Esophagus squamous epithelium (tissue), 4 donors: Measurements from ENCODE around the gene FIP1L1.

Source experiments
- POLR2A ChIP-seq, 4 donors: fragments of 450-650 bp; IDR thresholded peaks; one replicate each; pipeline ENCODE4 v1.6.1; 2017; ENCODE audit warnings: antibody characterized with exemption in 4 of 4, mild to moderate bottlenecking in 4 of 4, moderate library complexity in 3 of 4
- TF ChIP-seq, protein P1 (sequence below), 6 experiments: fragments of 450-650 bp in 4 of 6; fragments of 200-600 bp in 2 of 6; sonication (generic) in 2 of 6; IDR thresholded peaks; one replicate each; pipeline ENCODE4 v1.5.1; 2016 to 2019; ENCODE audit warnings: antibody characterized with exemption in 6 of 6, mild to moderate bottlenecking in 4 of 6, moderate library complexity in 4 of 6

DNA sequence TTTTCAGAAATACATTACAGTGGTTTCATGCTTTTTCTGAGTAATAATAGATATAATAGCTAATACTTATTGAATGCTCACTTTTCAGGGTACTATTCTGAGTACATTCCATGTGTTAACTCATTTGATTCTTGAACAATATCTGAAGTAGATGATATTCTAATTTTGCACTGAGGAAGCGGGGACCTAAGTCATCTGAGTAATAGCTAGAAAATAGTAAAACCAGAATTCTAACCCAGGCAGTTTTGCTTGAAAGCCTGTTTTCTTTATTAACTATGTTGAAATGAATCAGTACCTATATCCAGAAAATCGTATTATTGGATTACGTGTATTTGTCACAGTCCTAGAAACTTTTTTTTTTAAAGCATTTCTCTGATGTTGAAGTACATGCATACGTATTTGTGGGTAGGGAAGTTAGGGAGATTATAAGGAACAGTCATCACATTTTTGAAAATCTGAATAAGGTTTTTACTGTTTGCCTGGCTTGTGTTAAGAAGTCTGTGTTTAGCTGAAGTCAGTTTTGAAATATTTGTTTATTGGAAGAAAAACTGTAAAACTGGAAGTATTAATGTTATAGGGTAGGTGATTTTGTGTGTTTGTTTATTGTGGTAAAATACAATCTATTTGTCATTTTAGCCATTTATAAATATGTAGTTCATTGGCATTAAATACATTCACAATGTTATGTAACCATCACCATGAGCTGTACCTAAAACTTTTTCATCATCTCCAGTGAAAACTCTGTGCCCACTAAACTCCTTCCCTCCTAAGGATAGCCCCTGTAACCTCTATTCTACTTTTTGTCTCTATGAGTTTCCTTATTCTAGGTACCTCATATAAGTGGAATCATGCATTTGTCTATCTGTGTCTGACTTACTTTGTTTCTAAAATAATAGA lies 55.3 kb downstream of the FIP1L1 start:
- TF ChIP-seq, protein P1, sequence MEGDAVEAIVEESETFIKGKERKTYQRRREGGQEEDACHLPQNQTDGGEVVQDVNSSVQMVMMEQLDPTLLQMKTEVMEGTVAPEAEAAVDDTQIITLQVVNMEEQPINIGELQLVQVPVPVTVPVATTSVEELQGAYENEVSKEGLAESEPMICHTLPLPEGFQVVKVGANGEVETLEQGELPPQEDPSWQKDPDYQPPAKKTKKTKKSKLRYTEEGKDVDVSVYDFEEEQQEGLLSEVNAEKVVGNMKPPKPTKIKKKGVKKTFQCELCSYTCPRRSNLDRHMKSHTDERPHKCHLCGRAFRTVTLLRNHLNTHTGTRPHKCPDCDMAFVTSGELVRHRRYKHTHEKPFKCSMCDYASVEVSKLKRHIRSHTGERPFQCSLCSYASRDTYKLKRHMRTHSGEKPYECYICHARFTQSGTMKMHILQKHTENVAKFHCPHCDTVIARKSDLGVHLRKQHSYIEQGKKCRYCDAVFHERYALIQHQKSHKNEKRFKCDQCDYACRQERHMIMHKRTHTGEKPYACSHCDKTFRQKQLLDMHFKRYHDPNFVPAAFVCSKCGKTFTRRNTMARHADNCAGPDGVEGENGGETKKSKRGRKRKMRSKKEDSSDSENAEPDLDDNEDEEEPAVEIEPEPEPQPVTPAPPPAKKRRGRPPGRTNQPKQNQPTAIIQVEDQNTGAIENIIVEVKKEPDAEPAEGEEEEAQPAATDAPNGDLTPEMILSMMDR (IDR thresholded peaks at IDR 0.05) = no peak
- TF ChIP-seq POLR2A (IDR thresholded peaks at IDR 0.05) = no peak
